Bronchial epithelial cell (primary cell): ENCODE data around the gene MASP1. TPM values are rescaled to one million over a fixed set of nuclear protein-coding genes. Genes with fewer than 3 reads are reported as not detected.

ENCODE experiments used
- DNase-seq: peaks from one replicate; pipeline ENCODE4 v3.0.0-alpha.2; 2010; ENCODE audit warnings: low read depth
- FAIRE-seq: peaks from 2 replicates; lab custom pipeline; 2011; peaks lifted over from hg19 to GRCh38; lab: Jason Lieb, UNC
- H3K27me3 ChIP-seq: 2 replicates; pipeline ENCODE4 v1.5.1; 2011; ENCODE audit warnings: low read length; ENCODE audit not compliant: control insufficient read depth, insufficient read depth
- H3K36me3 ChIP-seq: 2 replicates; pipeline ENCODE4 v1.5.1; 2011; ENCODE audit warnings: low read length; ENCODE audit not compliant: control insufficient read depth, insufficient read depth
- H3K4me3 ChIP-seq: 2 replicates; pipeline ENCODE4 v1.5.1; 2011; ENCODE audit warnings: mild to moderate bottlenecking, low read depth, low read length, control low read depth
- CTCF ChIP-seq: IDR thresholded peaks from 2 replicates; pipeline ENCODE4 v1.5.1; 2011; ENCODE audit warnings: mild to moderate bottlenecking, moderate library complexity, low read length, control low read depth, inconsistent platforms; ENCODE audit not compliant: insufficient read depth, severe bottlenecking
- total RNA-seq: library from RNA; depleted of rRNA; stranded (reverse); fragments of >200 nt; gene quantifications from 2 replicates; pipeline ENCODE4 v1.2.1, GENCODE V29; 2014

The MASP1 gene
- total RNA-seq, 1 donor from 2014 or later, result 3.9 TPM

DNA sequence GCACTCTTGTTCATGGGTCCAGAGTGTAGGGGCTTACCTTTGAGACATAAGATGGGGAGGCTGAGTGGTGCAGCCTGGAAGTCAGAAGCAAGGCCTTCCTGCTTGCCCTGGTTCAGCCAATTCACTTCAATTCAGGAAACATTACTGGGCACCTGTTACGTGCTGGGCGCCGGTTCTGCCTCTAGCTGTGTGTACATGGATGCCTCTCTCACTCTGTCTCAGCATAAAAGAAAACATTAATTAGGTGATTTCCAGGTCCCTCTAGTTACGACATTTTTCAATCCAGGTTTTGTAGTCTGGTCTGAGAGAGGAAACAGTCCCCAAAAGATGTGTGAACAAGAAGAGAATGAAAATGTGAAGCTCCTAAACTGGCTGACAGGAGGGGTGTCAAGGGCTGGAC lies 93.0 kb downstream of the MASP1 start:
- DNase-seq, result no peak
- H3K36me3 ChIP-seq, result no peaks in the 10 kb centered on the region
- FAIRE-seq, result peak; percentile 62
- H3K27me3 ChIP-seq, result no peaks in the 10 kb centered on the region
- no peak for TF ChIP-seq CTCF
- no peak overlapping the region for H3K4me3 ChIP-seq

DNA sequence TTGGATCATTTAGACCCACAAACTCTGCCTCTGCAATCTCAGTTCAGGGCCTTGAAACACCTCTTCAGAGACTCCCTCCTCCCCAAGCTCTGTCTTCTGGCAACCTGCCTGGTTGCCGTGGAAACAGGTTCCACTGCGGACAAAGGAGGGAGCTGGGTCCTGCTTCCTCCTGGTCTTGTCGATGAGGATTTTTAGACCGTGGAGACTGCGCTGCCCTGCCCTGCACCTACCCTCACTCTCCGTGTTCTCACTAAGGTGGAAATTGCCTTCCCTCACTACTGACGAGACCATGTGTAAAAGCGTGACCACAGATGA lies 94.2 kb downstream of the MASP1 start, which contains the start of gene RTP1:
Gene RTP1 (plus strand): TSS at position 152 of the 315 bp plus-strand sequence. CDS start 30 bp downstream, at position 182.
- DNase-seq, result no peak
- no peaks in the 10 kb centered on the region for H3K36me3 ChIP-seq
- TF ChIP-seq CTCF, result no peak
- H3K27me3 ChIP-seq, result no peaks in the 10 kb centered on the region
- H3K4me3 ChIP-seq, result no peak within 1 kb of the TSS
- peak; percentile 32 for FAIRE-seq

DNA sequence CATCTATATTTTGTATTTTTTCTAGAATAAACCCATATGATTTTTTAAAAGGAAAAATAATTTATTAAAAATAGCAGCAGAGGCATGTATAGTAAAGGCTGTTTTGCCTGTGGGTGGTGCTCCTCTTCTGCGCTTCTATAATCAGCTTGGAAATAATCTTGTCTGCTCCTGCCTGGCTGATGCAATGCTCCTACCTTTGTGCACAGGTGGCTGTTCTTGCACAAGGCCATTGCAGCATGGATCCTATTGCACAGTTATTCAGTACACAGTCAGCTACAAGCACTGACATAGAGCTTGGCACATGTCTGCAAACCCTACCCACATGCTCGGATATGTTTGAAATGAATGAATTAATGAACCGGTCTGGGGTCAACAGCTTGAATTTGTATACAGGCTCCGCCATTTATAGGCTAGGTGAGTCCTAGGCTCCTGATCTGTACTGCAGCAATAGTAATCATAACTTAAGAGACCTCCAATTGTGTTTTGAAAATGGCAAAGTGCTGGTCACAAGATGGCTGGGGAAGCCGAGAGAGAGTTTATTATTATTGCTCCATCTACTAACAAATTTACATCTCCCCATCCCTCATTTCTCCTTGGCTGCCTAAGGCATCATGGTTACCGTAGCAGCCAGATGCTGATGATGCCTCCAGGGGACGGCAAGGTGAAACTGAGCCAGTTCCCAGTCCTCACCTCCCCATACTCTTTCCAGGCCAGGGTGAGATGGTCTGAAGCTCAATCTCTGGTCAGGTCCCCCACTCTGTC lies 94.8 kb downstream of the MASP1 start:
- peak; percentile 9 for TF ChIP-seq CTCF
- H3K27me3 ChIP-seq, result no peaks in the 10 kb centered on the region
- DNase-seq (peak; percentile 86), FAIRE-seq (peak; percentile 36)
- no peak overlapping the region for H3K4me3 ChIP-seq
- no peaks in the 10 kb centered on the region for H3K36me3 ChIP-seq

GRCh38 chr3:187193181-187193580 lies 98.4 kb downstream of the MASP1 start:
- no peak overlapping the region for H3K4me3 ChIP-seq
- no peak for DNase-seq
- H3K36me3 ChIP-seq, result no peaks in the 10 kb centered on the region
- no peak for TF ChIP-seq CTCF
- no peaks in the 10 kb centered on the region for H3K27me3 ChIP-seq
- FAIRE-seq, result no peak

- H3K4me3 ChIP-seq, result no peak overlapping the region
- DNase-seq (peak; percentile 70), FAIRE-seq (no peak)
- no peaks in the 10 kb centered on the region for H3K36me3 ChIP-seq
- H3K27me3 ChIP-seq, result no peaks in the 10 kb centered on the region
- TF ChIP-seq CTCF, result no peak
Measured at GRCh38 chr3:187191271-187191670, 100.3 kb downstream of the MASP1 start.

GRCh38 chr3:187188931-187189330 lies 102.6 kb downstream of the MASP1 start:
- Histone ChIP-seq H3K4me3 (no peak overlapping the region), H3K27me3 (no peaks in the 10 kb centered on the region), H3K36me3 (no peaks in the 10 kb centered on the region)
- no peak for TF ChIP-seq CTCF
- FAIRE-seq (no peak), DNase-seq (no peak)
